HepG2 (cell line): Measurements from ENCODE around the gene SPINDOC. TPM values are rescaled to one million over a fixed set of nuclear protein-coding genes. Genes with fewer than 3 reads are reported as not detected.

Source experiments
- ATAC-seq: fragments of 200-7000 bp; cut with Tn5 transposase; 3 replicates; pipeline ENCODE4 v1.9.1; 2020; ENCODE audit warnings: mild to moderate bottlenecking, moderate library complexity
- BruUV-seq: library from RNA; stranded (reverse); fragments of 400-500 nt; replicated peaks from 2 replicates; lab custom pipeline; 2021; lab: Mats Ljungman, UMichigan
- CTCF ChIA-PET: fragments of 300-600 bp; formaldehyde crosslinking; extraction: SDS; loops from one replicate; lab custom pipeline; 2021; ENCODE audit warnings: low total read pairs, inconsistent platforms, low intra/inter-chr PET ratio; lab: Yijun Ruan, JAX
- POLR2A ChIA-PET: fragments of 350-600 bp; sonication (Branson Sonifier 250); formaldehyde crosslinking; loops from one replicate; lab custom pipeline; 2020; ENCODE audit warnings: antibody characterized with exemption, inconsistent platforms; lab: Yijun Ruan, JAX
- DNase-seq: peaks from one replicate; pipeline ENCODE4 v3.0.0-alpha.2; 2015; ENCODE audit warnings: low spot score
- FAIRE-seq: peaks from 3 replicates; lab custom pipeline; 2011; peaks lifted over from hg19 to GRCh38; lab: Jason Lieb, UNC
- H2AFZ ChIP-seq: one replicate; pipeline ENCODE4 v1.6.1; 2011; ENCODE audit warnings: low read length, inconsistent platforms
- H3K27ac ChIP-seq: fragments of 300-600 bp; 3 replicates; pipeline ENCODE4 v1.8.0; 2011; ENCODE audit warnings: mixed run types, mild to moderate bottlenecking, mixed read lengths, low read length, inconsistent platforms; ENCODE audit not compliant: insufficient read depth; ENCODE audit errors: extremely low read length
- H3K27me3 ChIP-seq, 2 experiments: fragments of 200-600 bp in 1 of 2; 2 replicates in 1 of 2; 3 replicates in 1 of 2; pipeline versions ENCODE4 v1.6.0 to v1.8.0; 2011; ENCODE audit warnings: low read length in 2 of 2, mild to moderate bottlenecking in 2 of 2, moderate library complexity in 2 of 2, inconsistent platforms in 1 of 2; ENCODE audit not compliant: insufficient read depth in 2 of 2, control insufficient read depth in 1 of 2
- H3K36me3 ChIP-seq, 2 experiments: fragments of 200-600 bp in 1 of 2; replicated peaks in 1 of 2; 2 replicates in 1 of 2; 3 replicates in 1 of 2; pipeline versions ENCODE4 v1.5.1 to v1.8.0; 2011; ENCODE audit warnings: low read length in 2 of 2, inconsistent platforms in 1 of 2; ENCODE audit not compliant: insufficient read depth in 2 of 2, control insufficient read depth in 1 of 2
- H3K4me1 ChIP-seq: 2 replicates; pipeline ENCODE4 v1.5.1; 2012; ENCODE audit warnings: low read length, inconsistent platforms; ENCODE audit not compliant: insufficient read depth
- H3K4me2 ChIP-seq: 2 replicates; pipeline ENCODE4 v1.6.0; 2011; ENCODE audit warnings: low read depth, low read length, inconsistent platforms
- H3K4me3 ChIP-seq, 3 experiments: fragments of 200-600 bp in 1 of 3; sonication (generic), shearing (Covaris generic) in 1 of 3; replicated peaks in 1 of 3; 2 replicates each; pipeline ENCODE4 v1.5.1; 2011 to 2016; ENCODE audit warnings: low read length in 3 of 3, inconsistent platforms in 2 of 3, low read depth in 2 of 3, mild to moderate bottlenecking in 2 of 3, control low read depth in 1 of 3, mixed read lengths in 1 of 3; ENCODE audit not compliant: insufficient read depth in 1 of 3
- H3K79me2 ChIP-seq: one replicate; pipeline ENCODE4 v1.6.1; 2011; ENCODE audit warnings: low read length, inconsistent platforms; ENCODE audit not compliant: insufficient read depth
- H3K9ac ChIP-seq: 2 replicates; pipeline ENCODE4 v1.6.0; 2011; ENCODE audit warnings: mild to moderate bottlenecking, low read depth, low read length, inconsistent platforms; ENCODE audit not compliant: insufficient read depth
- H3K9me3 ChIP-seq: 2 replicates; pipeline ENCODE4 v1.5.1; 2012; ENCODE audit warnings: mild to moderate bottlenecking, low read length
- H4K20me1 ChIP-seq: 2 replicates; pipeline ENCODE4 v1.6.0; 2011; ENCODE audit warnings: inconsistent platforms, mild to moderate bottlenecking, low read length, moderate library complexity; ENCODE audit not compliant: insufficient read depth
- FOXA3 ChIP-seq: IDR thresholded peaks from 2 replicates; pipeline ENCODE4 v1.6.1; 2016; ENCODE audit warnings: missing genetic modification reagents, missing compliant biosample characterization
- HOXD1 ChIP-seq: sonication (generic); formaldehyde crosslinking; IDR thresholded peaks from 2 replicates; pipeline ENCODE4 v1.5.0; 2020; ENCODE audit warnings: missing genetic modification reagents
- NCOR1 ChIP-seq: fragments of 200-600 bp; sonication (generic); IDR thresholded peaks from 2 replicates; pipeline ENCODE4 v1.7.0; 2017; ENCODE audit warnings: antibody characterized with exemption, low read length, borderline replicate concordance
- SP140L ChIP-seq: sonication (generic); formaldehyde crosslinking; IDR thresholded peaks from 2 replicates; pipeline ENCODE4 v1.4.0; 2020; ENCODE audit warnings: missing genetic modification reagents, borderline replicate concordance
- ZNF260 ChIP-seq: sonication (generic); formaldehyde crosslinking; IDR thresholded peaks from 2 replicates; pipeline ENCODE4 v1.4.0; 2020; ENCODE audit warnings: missing genetic modification reagents, low read depth, mild to moderate bottlenecking, borderline replicate concordance
- ZNF296 ChIP-seq: sonication (generic); formaldehyde crosslinking; conservative IDR thresholded peaks from 2 replicates; pipeline ENCODE4 v1.5.0; 2020; ENCODE audit warnings: mild to moderate bottlenecking, missing genetic modification reagents
- ZNF546 ChIP-seq: sonication (generic); formaldehyde crosslinking; conservative IDR thresholded peaks from 2 replicates; pipeline ENCODE4 v1.8.1; 2023; ENCODE audit warnings: mild to moderate bottlenecking, missing genetic modification reagents
- WGBS: methylation state at CpG from one replicate; pipeline ENCODE4 v1.1.6; 2017; ENCODE audit warnings: low lambda C conversion rate; 5-methylcytosine and 5-hydroxymethylcytosine counted together
- in situ Hi-C: cut with HindIII; loops from 2 replicates; pipeline ENCODE4 v1.10.0; 2017; ENCODE audit warnings: low pct_unique_long_range_greater_than_20kb; ENCODE audit not compliant: extremely low pct_ligation_motif_present
- intact Hi-C: fragments of 100-400 bp; cut with micrococcal nuclease; formaldehyde crosslinking; loops from one replicate; pipeline ENCODE4 v1.10.0; 2022; ENCODE audit not compliant: unreplicated experiment
- polyA plus RNA-seq, 8 experiments: library from polyadenylated mRNA; depleted of rRNA in 3 of 8; stranded (reverse) in 7 of 8; unstranded in 1 of 8; fragments of >200 nt; fragmentation: Illumina TruSeq in 4 of 8; extraction: Trizol in 4 of 8; gene quantifications; 2 replicates each; pipeline versions ENCODE4 v1.2.1 to v1.2.3, GENCODE V29; 2011 to 2016; ENCODE audit warnings: low read depth in 4 of 8, missing spikeins in 1 of 8, mixed read lengths in 1 of 8; ENCODE audit not compliant: insufficient read depth in 1 of 8
- total RNA-seq, 5 experiments: library from RNA; depleted of rRNA; stranded (reverse); fragments of >200 nt; fragmentation: Illumina TruSeq; extraction: Trizol; gene quantifications; 2 replicates each; pipeline ENCODE4 v1.2.3, GENCODE V29; 2016; ENCODE audit warnings: low read depth in 1 of 5
- TF ChIP-seq, protein P1 (sequence below): sonication (generic); formaldehyde crosslinking; IDR thresholded peaks from 2 replicates; pipeline ENCODE4 v1.5.1; 2020; ENCODE audit warnings: mild to moderate bottlenecking, moderate library complexity, missing genetic modification reagents
- TF ChIP-seq, protein P2 (sequence below): conservative IDR thresholded peaks from 2 replicates; pipeline ENCODE4 v1.6.1; 2018; ENCODE audit warnings: missing genetic modification reagents
- TF ChIP-seq, protein P3 (sequence below): sonication (generic); formaldehyde crosslinking; conservative IDR thresholded peaks from 2 replicates; pipeline ENCODE4 v1.4.0; 2020; ENCODE audit warnings: mild to moderate bottlenecking, missing genetic modification reagents, moderate library complexity

Gene SPINDOC
- total and polyA plus RNA-seq, 2 of the 13 experiments (the other 11 are each of a cell fraction or from before 2014, with no cell fraction given), result 21.4 to 29.9 TPM

DNA sequence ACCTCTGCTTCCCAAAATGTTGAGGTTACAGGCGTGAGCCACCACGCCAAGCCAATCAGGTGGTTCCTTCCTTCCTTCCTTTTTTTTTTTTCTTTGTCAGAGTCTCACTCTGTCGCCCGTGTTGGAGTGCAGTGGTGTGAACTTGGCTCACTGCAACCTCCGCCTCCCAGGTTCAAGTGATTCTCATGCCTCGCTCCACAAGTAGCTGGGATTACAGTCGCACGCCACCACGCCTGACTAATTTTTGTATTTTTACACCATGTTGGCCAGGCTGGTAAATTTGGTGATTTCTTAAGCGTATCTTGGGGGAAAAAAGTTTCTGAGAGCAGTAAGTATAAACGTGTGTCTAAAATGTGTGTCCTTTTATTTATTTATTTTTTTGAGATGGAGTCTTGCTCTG lies 18.2 kb upstream of the SPINDOC start:
- Histone ChIP-seq H3K79me2 (no peaks in the 10 kb centered on the region), H4K20me1 (no peaks in the 10 kb centered on the region), H3K9ac (no peak overlapping the region), H3K4me2 (no peak overlapping the region), H3K27ac (no peak overlapping the region), H3K27me3 (no peaks in the 10 kb centered on the region), H3K36me3 (no peaks in the 10 kb centered on the region), H3K4me3 (no peak overlapping the region), H2AFZ (no peak overlapping the region), H3K9me3 (peaks cover 12% of the 10 kb centered on the region), H3K4me1 (no peaks in the 10 kb centered on the region)
- TF ChIP-seq NCOR1 (no peak), ZNF260 (no peak), SP140L (CRISPR knock-in tag) (no peak), FOXA3 (CRISPR knock-in tag) (no peak), ZNF296 (CRISPR knock-in tag) (no peak), ZNF546 (CRISPR knock-in tag) (no peak), HOXD1 (CRISPR knock-in tag) (no peak)
- TF ChIP-seq, protein P1, sequence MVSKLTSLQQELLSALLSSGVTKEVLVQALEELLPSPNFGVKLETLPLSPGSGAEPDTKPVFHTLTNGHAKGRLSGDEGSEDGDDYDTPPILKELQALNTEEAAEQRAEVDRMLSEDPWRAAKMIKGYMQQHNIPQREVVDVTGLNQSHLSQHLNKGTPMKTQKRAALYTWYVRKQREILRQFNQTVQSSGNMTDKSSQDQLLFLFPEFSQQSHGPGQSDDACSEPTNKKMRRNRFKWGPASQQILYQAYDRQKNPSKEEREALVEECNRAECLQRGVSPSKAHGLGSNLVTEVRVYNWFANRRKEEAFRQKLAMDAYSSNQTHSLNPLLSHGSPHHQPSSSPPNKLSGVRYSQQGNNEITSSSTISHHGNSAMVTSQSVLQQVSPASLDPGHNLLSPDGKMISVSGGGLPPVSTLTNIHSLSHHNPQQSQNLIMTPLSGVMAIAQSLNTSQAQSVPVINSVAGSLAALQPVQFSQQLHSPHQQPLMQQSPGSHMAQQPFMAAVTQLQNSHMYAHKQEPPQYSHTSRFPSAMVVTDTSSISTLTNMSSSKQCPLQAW, result no peak
- TF ChIP-seq, protein P2, sequence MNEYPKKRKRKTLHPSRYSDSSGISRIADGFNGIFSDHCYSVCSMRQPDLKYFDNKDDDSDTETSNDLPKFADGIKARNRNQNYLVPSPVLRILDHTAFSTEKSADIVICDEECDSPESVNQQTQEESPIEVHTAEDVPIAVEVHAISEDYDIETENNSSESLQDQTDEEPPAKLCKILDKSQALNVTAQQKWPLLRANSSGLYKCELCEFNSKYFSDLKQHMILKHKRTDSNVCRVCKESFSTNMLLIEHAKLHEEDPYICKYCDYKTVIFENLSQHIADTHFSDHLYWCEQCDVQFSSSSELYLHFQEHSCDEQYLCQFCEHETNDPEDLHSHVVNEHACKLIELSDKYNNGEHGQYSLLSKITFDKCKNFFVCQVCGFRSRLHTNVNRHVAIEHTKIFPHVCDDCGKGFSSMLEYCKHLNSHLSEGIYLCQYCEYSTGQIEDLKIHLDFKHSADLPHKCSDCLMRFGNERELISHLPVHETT (CRISPR knock-in tag), result no peak
- TF ChIP-seq, protein P3, sequence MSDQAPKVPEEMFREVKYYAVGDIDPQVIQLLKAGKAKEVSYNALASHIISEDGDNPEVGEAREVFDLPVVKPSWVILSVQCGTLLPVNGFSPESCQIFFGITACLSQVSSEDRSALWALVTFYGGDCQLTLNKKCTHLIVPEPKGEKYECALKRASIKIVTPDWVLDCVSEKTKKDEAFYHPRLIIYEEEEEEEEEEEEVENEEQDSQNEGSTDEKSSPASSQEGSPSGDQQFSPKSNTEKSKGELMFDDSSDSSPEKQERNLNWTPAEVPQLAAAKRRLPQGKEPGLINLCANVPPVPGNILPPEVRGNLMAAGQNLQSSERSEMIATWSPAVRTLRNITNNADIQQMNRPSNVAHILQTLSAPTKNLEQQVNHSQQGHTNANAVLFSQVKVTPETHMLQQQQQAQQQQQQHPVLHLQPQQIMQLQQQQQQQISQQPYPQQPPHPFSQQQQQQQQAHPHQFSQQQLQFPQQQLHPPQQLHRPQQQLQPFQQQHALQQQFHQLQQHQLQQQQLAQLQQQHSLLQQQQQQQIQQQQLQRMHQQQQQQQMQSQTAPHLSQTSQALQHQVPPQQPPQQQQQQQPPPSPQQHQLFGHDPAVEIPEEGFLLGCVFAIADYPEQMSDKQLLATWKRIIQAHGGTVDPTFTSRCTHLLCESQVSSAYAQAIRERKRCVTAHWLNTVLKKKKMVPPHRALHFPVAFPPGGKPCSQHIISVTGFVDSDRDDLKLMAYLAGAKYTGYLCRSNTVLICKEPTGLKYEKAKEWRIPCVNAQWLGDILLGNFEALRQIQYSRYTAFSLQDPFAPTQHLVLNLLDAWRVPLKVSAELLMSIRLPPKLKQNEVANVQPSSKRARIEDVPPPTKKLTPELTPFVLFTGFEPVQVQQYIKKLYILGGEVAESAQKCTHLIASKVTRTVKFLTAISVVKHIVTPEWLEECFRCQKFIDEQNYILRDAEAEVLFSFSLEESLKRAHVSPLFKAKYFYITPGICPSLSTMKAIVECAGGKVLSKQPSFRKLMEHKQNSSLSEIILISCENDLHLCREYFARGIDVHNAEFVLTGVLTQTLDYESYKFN (CRISPR knock-in tag), result no peak
- ATAC-seq, result no peak
- CTCF ChIA-PET, result no interaction called here
- no peak for FAIRE-seq
- 96% methylated on average over 11 of the region's 11 CpGs for WGBS
- intact Hi-C loops, result no loop called here
- in situ Hi-C loops, result no loop called here
- DNase-seq, result no peak
- POLR2A ChIA-PET, result no interaction called here
- no TSS peak for BruUV-seq
